B cell (primary cell): Measurements from ENCODE around the gene E2F3. TPM values are rescaled to one million over a fixed set of nuclear protein-coding genes. Genes with fewer than 3 reads are reported as not detected.

Source experiments
- ATAC-seq: fragments of 200-7000 bp; cut with Tn5 transposase; one replicate; pipeline ENCODE4 v1.10.0; 2021; ENCODE audit warnings: low read depth, mild to moderate bottlenecking, moderate number of reproducible peaks, moderate library complexity
- CTCF ChIA-PET: fragments of 350-600 bp; sonication (Branson Sonifier 250); formaldehyde crosslinking; loops from one replicate; lab custom pipeline; 2021; ENCODE audit warnings: antibody characterized with exemption, inconsistent platforms; lab: Charles Lee
- POLR2A ChIA-PET: fragments of 350-600 bp; sonication (Branson Sonifier 250); formaldehyde crosslinking; loops from one replicate; lab custom pipeline; 2021; ENCODE audit warnings: antibody characterized with exemption; lab: Charles Lee
- DNase-seq: peaks from one replicate; pipeline ENCODE4 v3.0.0; 2013
- H2AFZ ChIP-seq: 2 replicates; pipeline ENCODE4 v1.6.1; 2012; ENCODE audit warnings: mild to moderate bottlenecking, low read depth, low read length; ENCODE audit not compliant: insufficient read depth, poor library complexity, severe bottlenecking
- H3K27ac ChIP-seq, 2 donors: 1 replicate in 1 of 2; 2 replicates in 1 of 2; pipeline ENCODE4 v1.5.1; 2012 to 2013; ENCODE audit warnings: low read length in 2 of 2, mild to moderate bottlenecking in 2 of 2, moderate library complexity in 1 of 2
- H3K27me3 ChIP-seq, 4 experiments: fragments of 200-600 bp in 1 of 4; sonication (generic) in 1 of 4; replicated peaks in 1 of 4; 1 replicate in 2 of 4; 2 replicates in 2 of 4; pipeline versions ENCODE4 v1.6.1 to v1.7.0; 2013 to 2016; ENCODE audit warnings: low read length in 3 of 4, mild to moderate bottlenecking in 2 of 4, mixed read lengths in 1 of 4, moderate library complexity in 1 of 4; ENCODE audit not compliant: insufficient read depth in 4 of 4, control insufficient read depth in 3 of 4; ENCODE audit errors: control extremely low read depth in 1 of 4
- H3K36me3 ChIP-seq, 2 experiments: replicated peaks in 1 of 2; 1 replicate in 1 of 2; 2 replicates in 1 of 2; pipeline versions ENCODE4 v1.6.1 to v1.7.1; 2013; ENCODE audit warnings: low read length in 1 of 2; ENCODE audit not compliant: insufficient read depth in 2 of 2, control insufficient read depth in 1 of 2; ENCODE audit errors: control extremely low read depth in 1 of 2, extremely low read depth in 1 of 2
- H3K4me1 ChIP-seq, 2 donors: fragments of 200-600 bp in 1 of 2; sonication (generic) in 1 of 2; 1 replicate in 1 of 2; 2 replicates in 1 of 2; pipeline versions ENCODE4 v1.5.1 to v1.6.1; 2013 to 2017; ENCODE audit warnings: low read length in 2 of 2; ENCODE audit not compliant: control insufficient read depth in 2 of 2, insufficient read depth in 2 of 2
- H3K4me2 ChIP-seq: replicated peaks from 2 replicates; pipeline ENCODE3; 2012; ENCODE audit warnings: mild to moderate bottlenecking, low read depth, low read length; ENCODE audit not compliant: poor library complexity, severe bottlenecking
- H3K4me3 ChIP-seq, 5 experiments: fragments of 200-600 bp in 1 of 5; sonication (generic) in 1 of 5; 1 replicate in 3 of 5; 2 replicates in 2 of 5; pipeline versions ENCODE4 v1.5.1 to v1.7.0; 2011 to 2016; ENCODE audit warnings: low read length in 4 of 5, mild to moderate bottlenecking in 4 of 5, low read depth in 2 of 5, control low read depth in 1 of 5, moderate library complexity in 1 of 5; ENCODE audit not compliant: insufficient read depth in 1 of 5; ENCODE audit errors: control extremely low read depth in 1 of 5, extremely low read depth in 1 of 5
- H3K79me2 ChIP-seq: fragments of 200-600 bp; sonication (generic); one replicate; pipeline ENCODE4 v1.6.0; 2016; ENCODE audit warnings: low read length; ENCODE audit not compliant: control insufficient read depth, insufficient read depth
- H3K9ac ChIP-seq: fragments of 200-600 bp; sonication (generic); 2 replicates; pipeline ENCODE4 v1.6.1; 2017; ENCODE audit warnings: mild to moderate bottlenecking, low read length, moderate library complexity
- H3K9me3 ChIP-seq, 3 donors: one replicate each; pipeline versions ENCODE4 v1.6.1 to v1.7.1; 2013; ENCODE audit warnings: low read length in 2 of 3; ENCODE audit not compliant: control insufficient read depth in 2 of 3, insufficient read depth in 1 of 3; ENCODE audit errors: control extremely low read depth in 1 of 3
- H4K20me1 ChIP-seq: 2 replicates; pipeline ENCODE4 v1.6.0; 2012; ENCODE audit warnings: mild to moderate bottlenecking, low read length; ENCODE audit not compliant: insufficient read depth, control insufficient read depth, poor library complexity, severe bottlenecking
- H3K27ac Mint-ChIP-seq: one replicate; pipeline ENCODE4 v1.8.0; 2021; ENCODE audit warnings: mixed read lengths
- H3K27me3 Mint-ChIP-seq: one replicate; pipeline ENCODE4 v1.8.0; 2021; ENCODE audit warnings: mixed read lengths
- H3K4me1 Mint-ChIP-seq: one replicate; pipeline ENCODE4 v1.8.0; 2021; ENCODE audit warnings: mixed read lengths
- H3K4me3 Mint-ChIP-seq: one replicate; pipeline ENCODE4 v1.8.0; 2021; ENCODE audit warnings: mixed read lengths
- H3K9me3 Mint-ChIP-seq: one replicate; pipeline ENCODE4 v1.8.0; 2022; ENCODE audit warnings: mixed read lengths; ENCODE audit not compliant: insufficient read depth
- CTCF ChIP-seq: fragments of 200-600 bp; IDR thresholded peaks from one replicate; pipeline ENCODE4 v1.8.0; 2022; ENCODE audit warnings: antibody characterized with exemption, mild to moderate bottlenecking
- EZH2 ChIP-seq: IDR thresholded peaks from 2 replicates; pipeline ENCODE4 v1.6.1; 2012; ENCODE audit warnings: borderline replicate concordance, low read depth, mild to moderate bottlenecking, moderate library complexity, low read length; ENCODE audit not compliant: insufficient read depth, poor library complexity, severe bottlenecking
- WGBS: methylation state at CpG from one replicate; pipeline ENCODE4 v1.1.5; 2013; ENCODE audit warnings: missing lambda C conversion rate; ENCODE audit not compliant: insufficient coverage; 5-methylcytosine and 5-hydroxymethylcytosine counted together
- intact Hi-C: fragments of 100-400 bp; cut with micrococcal nuclease; formaldehyde crosslinking; loops from one replicate; pipeline ENCODE4 v1.10.0; 2022
- polyA minus RNA-seq: library from RNA; depleted of rRNA, polyadenylated mRNA; stranded (reverse); fragments of >200 nt; gene quantifications from 2 replicates; pipeline ENCODE4 v1.2.3, GENCODE V29; 2012
- polyA plus RNA-seq: library from polyadenylated mRNA; depleted of rRNA; stranded (reverse); fragments of >200 nt; gene quantifications from 2 replicates; pipeline ENCODE4 v1.2.3, GENCODE V29; 2012
- total RNA-seq, 2 donors: library from RNA; stranded (reverse); fragments of 120-200 nt in 1 of 2; gene quantifications; 1 replicate in 1 of 2; 2 replicates in 1 of 2; pipeline versions ENCODE4 v1.2.3 to v1.2.4, GENCODE V29; 2013 to 2022

Gene E2F3
- 7.3 and 8.3 TPM in 2 replicates for total RNA-seq
- 1.8 TPM for total RNA-seq (2013)
- polyA plus RNA-seq, result 2.2 and 3.4 TPM in 2 replicates
- 0.60 and 1.2 TPM in 2 replicates for polyA minus RNA-seq

DNA sequence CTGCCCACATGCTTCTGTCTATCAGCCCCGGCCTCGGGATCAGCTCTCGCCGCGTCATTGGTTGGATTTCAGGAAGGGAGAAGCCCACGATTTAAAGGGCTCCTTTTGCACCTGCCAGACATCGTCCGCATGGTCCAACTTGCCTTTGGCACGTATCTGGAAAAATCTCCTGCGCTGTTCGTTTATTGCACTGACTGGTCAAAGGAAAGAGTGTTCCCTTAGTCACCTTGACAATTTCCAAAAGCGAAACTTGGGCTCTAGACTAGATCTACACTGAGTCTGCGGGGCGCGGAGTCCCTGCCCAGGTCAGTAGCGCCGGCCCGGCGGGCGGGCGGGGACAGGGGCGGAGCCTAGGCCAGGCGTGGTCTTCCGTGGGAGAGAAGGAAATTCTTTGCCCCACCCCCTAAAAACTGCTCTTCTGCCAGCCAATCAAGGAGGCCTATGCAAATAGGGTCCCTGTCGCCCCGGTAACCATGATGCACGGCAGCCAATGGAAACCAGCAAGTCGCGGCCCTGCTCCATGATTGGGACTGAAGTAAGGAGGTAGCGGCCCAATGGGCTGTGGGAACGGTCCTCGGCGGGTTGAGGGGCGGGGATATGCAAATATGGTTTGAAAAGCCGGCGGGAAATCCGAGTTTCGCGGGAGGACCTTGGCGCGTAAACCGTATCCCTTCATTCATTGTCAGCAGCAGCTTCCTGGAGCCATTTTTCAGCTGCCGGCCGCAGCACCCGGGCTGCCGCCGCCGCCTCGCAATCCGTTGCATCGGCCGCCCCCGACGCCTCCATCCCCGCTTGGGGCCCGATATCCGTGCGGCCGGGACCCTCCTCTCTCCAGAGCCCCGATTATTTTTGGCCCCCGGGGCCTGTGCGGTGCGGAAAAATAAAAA, at the start of gene E2F3:
Gene E2F3 (plus strand): TSS at position 675 of the 887 bp plus-strand sequence. CDS start 354 bp downstream, outside the sequence.
- ChIA-PET POLR2A (no interaction called here), CTCF (no interaction called here)
- Histone ChIP-seq H3K27me3 (no peaks in the 10 kb centered on the region), H3K9ac (peak within 1 kb of the TSS; percentile 86), H3K4me2 (peak within 1 kb of the TSS; percentile 96), H3K36me3 (peaks cover 1 to 8% of the 10 kb centered on the region in 2 experiments), H3K79me2 (peaks cover 11% of the 10 kb centered on the region), H3K27ac (peak within 1 kb of the TSS; percentile 63 to 95), H3K4me3 (peak within 1 kb of the TSS; percentile 71 to 92 (median 79)), H2AFZ (peak within 1 kb of the TSS; percentile 84), H4K20me1 (no peaks in the 10 kb centered on the region), H3K9me3 (no peaks in the 10 kb centered on the region), H3K4me1 (peaks cover 14 to 17% of the 10 kb centered on the region in 2 donors)
- under 1% methylated on average over 57 of the region's 63 CpGs for WGBS
- Mint-ChIP-seq H3K4me3 (peak within 1 kb of the TSS; percentile 94), H3K27me3 (no peaks in the 10 kb centered on the region), H3K4me1 (peaks cover 21% of the 10 kb centered on the region), H3K27ac (peak within 1 kb of the TSS; percentile 90), H3K9me3 (no peaks in the 10 kb centered on the region)
- ATAC-seq, result peak; percentile 81
- TF ChIP-seq CTCF, result no peak
- no peak for TF ChIP-seq EZH2
- intact Hi-C loops, result loop anchor here (1.0 to 2.0 kb wide), 4 partner anchors 81 to 1191 kb away; partner anchors contain the start of genes CDKAL1 and SOX4
- DNase-seq, result peak; percentile 99

DNA sequence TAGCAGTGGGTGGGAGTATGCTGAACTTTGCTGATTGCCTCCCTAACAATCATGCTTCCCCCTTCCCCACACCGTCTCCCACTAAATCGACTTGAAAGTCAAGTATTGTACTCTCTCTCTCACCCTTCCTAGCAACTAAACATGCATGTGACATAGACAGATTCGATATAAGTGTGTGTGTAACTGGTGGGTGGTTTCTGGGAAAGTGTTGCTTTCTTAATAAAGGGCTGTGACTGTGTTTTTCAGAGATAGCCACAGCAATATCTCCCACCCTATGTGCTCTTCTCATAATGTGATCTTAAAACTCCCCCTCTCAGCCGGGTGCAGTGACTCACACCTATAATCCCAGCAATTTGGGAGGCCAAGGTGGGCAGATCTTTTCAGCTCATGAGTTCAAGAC, 49.3 kb upstream of the E2F3 start:
- no peaks in the 10 kb centered on the region for H3K9me3 Mint-ChIP-seq
- no peaks in the 10 kb centered on the region for H3K4me1 ChIP-seq
- TF ChIP-seq CTCF (no peak), EZH2 (no peak)
- intact Hi-C loops, result no loop called here
- peaks cover 0 to 14% (median 2%) of the 10 kb centered on the region in 3 donors for H3K9me3 ChIP-seq
- ATAC-seq (no peak), DNase-seq (no peak)
- no peaks in the 10 kb centered on the region for H3K36me3 ChIP-seq
- H3K4me2 ChIP-seq, result no peak overlapping the region
- no peak overlapping the region for H2AFZ ChIP-seq
- no peak overlapping the region for H3K27ac Mint-ChIP-seq
- H3K4me3 ChIP-seq, result no peak overlapping the region
- no peaks in the 10 kb centered on the region for H3K79me2 ChIP-seq
- H3K27ac ChIP-seq, result no peak overlapping the region
- ChIA-PET CTCF (no interaction called here), POLR2A (no interaction called here)
- H3K4me1 Mint-ChIP-seq, result no peaks in the 10 kb centered on the region
- H3K9ac ChIP-seq, result no peak overlapping the region
- H3K27me3 Mint-ChIP-seq, result peaks cover 22% of the 10 kb centered on the region
- WGBS, result 83% methylated on average over 1 of the region's 4 CpGs
- no peaks in the 10 kb centered on the region for H4K20me1 ChIP-seq
- no peaks in the 10 kb centered on the region for H3K27me3 ChIP-seq
- H3K4me3 Mint-ChIP-seq, result no peak overlapping the region
